Measurements from ENCODE around the gene C1orf174. TPM values are rescaled to one million over a fixed set of nuclear protein-coding genes. Genes with fewer than 3 reads are reported as not detected.

C1orf174 gene
- total RNA-seq, 4 donors from 2014 or later = 20.1 to 37.1 (median 31.4) TPM

DNA sequence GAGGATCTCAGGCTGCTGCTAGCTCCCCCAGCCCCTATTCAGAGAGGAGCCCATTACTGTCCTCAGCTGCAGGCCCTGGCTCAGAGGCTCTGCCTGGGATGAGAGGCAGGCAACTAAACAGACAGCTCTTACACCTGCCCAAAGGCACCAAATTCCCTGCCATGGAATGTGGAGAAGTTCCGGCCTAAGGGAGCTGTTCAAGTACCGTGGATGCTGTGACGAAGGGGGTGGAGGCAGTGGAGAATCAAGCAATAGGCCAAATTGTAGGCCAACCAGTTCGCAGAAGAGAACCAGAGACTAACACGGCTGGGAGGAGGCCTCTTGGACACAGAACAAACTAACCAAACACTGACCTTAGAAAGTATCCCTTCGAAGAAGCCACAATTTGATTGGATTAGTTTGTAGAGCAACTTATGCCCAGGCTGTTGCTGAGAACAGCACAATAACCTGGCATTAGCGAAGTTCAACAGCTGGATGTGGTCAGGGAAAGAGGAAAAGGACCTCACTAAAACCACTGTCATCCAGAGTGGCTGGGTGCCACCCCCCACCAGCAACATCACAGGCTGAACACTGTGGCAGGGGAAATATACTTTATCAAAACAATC lies 3.6 kb downstream of the C1orf174 start:
- Histone ChIP-seq H3K4me1 (peaks cover 0 to 7% (median 2%) of the 10 kb centered on the region in 4 donors), H3K36me3 (peaks cover 0 to 8% (median 0%) of the 10 kb centered on the region in 3 donors), H3K9me3 (peaks cover 0 to 7% (median 2%) of the 10 kb centered on the region in 4 donors), H3K27ac (no peak overlapping the region), H3K4me3 (no peak overlapping the region), H3K27me3 (no peaks in the 10 kb centered on the region)
- DNase-seq = no peak
- TF ChIP-seq, protein P1, sequence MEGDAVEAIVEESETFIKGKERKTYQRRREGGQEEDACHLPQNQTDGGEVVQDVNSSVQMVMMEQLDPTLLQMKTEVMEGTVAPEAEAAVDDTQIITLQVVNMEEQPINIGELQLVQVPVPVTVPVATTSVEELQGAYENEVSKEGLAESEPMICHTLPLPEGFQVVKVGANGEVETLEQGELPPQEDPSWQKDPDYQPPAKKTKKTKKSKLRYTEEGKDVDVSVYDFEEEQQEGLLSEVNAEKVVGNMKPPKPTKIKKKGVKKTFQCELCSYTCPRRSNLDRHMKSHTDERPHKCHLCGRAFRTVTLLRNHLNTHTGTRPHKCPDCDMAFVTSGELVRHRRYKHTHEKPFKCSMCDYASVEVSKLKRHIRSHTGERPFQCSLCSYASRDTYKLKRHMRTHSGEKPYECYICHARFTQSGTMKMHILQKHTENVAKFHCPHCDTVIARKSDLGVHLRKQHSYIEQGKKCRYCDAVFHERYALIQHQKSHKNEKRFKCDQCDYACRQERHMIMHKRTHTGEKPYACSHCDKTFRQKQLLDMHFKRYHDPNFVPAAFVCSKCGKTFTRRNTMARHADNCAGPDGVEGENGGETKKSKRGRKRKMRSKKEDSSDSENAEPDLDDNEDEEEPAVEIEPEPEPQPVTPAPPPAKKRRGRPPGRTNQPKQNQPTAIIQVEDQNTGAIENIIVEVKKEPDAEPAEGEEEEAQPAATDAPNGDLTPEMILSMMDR (IDR thresholded peaks at IDR 0.05) = no peak
- no peak for TF ChIP-seq POLR2A (IDR thresholded peaks at IDR 0.05)

DNA sequence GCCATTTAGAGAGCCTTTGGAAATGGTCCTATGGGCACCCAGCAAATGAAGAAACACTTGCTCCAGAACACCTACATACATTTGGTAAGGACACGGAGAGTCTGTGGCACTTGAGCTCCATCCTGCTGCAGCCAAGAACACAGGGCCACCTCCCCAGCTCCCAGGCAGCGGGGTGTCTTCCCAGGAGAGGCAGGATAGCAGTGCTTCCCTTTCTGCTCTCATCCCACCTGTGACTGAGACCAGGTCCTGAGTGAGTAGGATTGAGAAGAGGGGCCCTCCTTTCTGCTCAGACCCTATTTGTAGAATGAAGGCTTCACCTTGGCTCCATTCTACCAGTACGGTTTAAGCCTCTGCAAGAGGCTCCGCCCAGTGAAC lies 4.1 kb downstream of the C1orf174 start:
- no peak for TF ChIP-seq POLR2A (IDR thresholded peaks at IDR 0.05)
- TF ChIP-seq, protein P1 (IDR thresholded peaks at IDR 0.05) = no peak
- Histone ChIP-seq H3K9me3 (peaks cover 0 to 7% (median 2%) of the 10 kb centered on the region in 4 donors), H3K36me3 (peaks cover 0 to 11% (median 0%) of the 10 kb centered on the region in 3 donors), H3K27me3 (no peaks in the 10 kb centered on the region), H3K27ac (no peak overlapping the region), H3K4me3 (no peak overlapping the region), H3K4me1 (peaks cover 0 to 6% (median 2%) of the 10 kb centered on the region in 4 donors)
- no peak for DNase-seq

DNA sequence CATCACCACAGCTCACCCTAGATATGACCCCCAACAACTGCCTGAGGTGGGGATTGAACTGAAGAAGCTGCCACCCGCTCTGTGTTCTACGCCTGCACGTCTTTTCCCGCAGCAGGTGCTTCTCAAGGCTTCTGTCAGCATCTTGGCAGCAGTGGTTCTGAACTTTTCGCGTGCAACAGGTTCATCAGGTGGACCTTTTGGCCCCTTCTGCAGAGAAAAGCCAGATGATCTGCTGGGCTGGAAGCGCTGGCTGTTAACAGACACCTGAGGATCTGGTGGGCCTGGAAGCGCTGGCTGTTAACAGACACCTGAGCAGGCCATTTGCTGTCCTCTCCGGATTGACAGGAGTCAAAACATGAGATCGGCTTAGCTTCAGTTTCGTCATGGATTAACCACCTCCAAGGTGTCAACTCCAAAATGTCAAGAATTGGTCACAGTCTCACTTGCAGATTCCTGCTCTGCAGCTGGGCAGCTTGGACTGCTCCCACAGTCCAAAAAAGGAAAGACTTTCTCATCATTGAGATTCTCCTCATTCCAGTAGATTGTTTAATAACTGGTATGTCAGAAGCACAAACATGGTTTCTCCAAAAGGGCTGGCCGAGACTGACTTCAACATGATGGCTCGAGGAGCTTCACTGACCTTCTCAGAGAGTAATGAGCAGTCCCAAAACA lies 4.7 kb downstream of the C1orf174 start:
- H3K4me3 ChIP-seq = no peak overlapping the region
- no peak for DNase-seq
- no peak overlapping the region for H3K27ac ChIP-seq
- H3K9me3 ChIP-seq = peaks cover 0 to 7% (median 2%) of the 10 kb centered on the region in 4 donors
- peaks cover 0 to 14% (median 0%) of the 10 kb centered on the region in 3 donors for H3K36me3 ChIP-seq
- TF ChIP-seq POLR2A (IDR thresholded peaks at IDR 0.05) = no peak
- TF ChIP-seq, protein P1 (IDR thresholded peaks at IDR 0.05) = no peak
- H3K4me1 ChIP-seq = peaks cover 0 to 10% (median 2%) of the 10 kb centered on the region in 4 donors
- H3K27me3 ChIP-seq = no peaks in the 10 kb centered on the region

DNA sequence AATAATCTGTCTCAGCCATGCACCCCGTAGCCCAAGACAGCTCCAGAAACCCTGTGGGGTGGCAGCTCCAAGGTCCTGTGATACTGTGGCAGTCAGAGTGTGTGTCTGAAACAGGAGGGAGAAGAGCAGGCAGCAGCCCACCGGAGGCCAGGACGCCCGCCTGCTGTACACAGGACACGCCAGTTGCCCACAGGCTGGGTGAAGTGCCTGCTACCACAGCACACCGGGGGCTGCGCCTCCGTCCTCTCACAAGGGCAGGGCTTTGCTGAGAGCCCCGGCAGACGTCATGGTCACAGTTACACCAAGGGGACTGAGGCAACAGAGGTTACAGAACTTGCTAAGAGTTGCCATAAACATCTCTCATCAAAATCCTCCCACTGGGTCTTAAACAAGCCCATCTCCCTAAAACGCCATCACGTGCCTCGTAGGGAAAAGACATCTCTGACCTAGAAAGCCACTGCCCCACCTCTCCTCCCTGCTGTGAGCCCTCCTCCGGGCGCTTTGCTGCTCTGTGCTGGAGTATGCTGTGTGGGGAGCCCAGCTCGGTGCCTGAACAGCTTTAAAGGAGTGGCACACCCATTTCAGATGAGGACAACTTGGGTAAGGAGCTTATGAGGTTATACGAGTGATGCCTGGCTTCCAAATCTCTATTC lies 5.3 kb downstream of the C1orf174 start:
- no peak for TF ChIP-seq POLR2A (IDR thresholded peaks at IDR 0.05)
- TF ChIP-seq, protein P1 (IDR thresholded peaks at IDR 0.05) = no peak
- Histone ChIP-seq H3K36me3 (peaks cover 0 to 21% (median 0%) of the 10 kb centered on the region in 3 donors), H3K27me3 (no peaks in the 10 kb centered on the region), H3K9me3 (peaks cover 0 to 7% (median 2%) of the 10 kb centered on the region in 4 donors), H3K4me3 (no peak overlapping the region), H3K27ac (no peak overlapping the region), H3K4me1 (peaks cover 0 to 11% (median 2%) of the 10 kb centered on the region in 4 donors)
- no peak for DNase-seq

DNA sequence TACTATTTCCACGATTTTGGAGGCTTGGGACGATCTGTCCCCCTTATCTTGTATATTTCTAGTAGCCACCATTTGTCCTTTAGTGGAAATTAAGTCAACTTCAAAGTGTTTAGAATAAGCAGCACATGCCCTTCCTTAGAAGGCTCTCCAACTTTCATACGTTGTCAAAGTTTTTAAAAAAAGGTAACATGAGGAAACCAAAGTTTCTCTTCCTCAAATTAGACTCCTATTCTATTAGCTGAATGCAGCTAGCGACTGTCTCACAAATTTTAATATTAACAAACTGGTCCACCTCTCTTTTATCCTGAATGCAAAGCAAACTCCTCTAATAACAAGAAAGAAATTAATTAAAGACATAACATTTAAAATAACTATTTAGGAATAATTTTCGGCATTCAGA lies 6.9 kb downstream of the C1orf174 start:
- peaks cover 0 to 6% (median 1%) of the 10 kb centered on the region in 4 donors for H3K9me3 ChIP-seq
- no peak overlapping the region for H3K27ac ChIP-seq
- H3K4me3 ChIP-seq = no peak overlapping the region
- no peak for TF ChIP-seq POLR2A (IDR thresholded peaks at IDR 0.05)
- TF ChIP-seq, protein P1 (IDR thresholded peaks at IDR 0.05) = no peak
- H3K36me3 ChIP-seq = peaks cover 0 to 35% (median 0%) of the 10 kb centered on the region in 3 donors
- H3K4me1 ChIP-seq = peaks cover 0 to 5% (median 0%) of the 10 kb centered on the region in 4 donors
- H3K27me3 ChIP-seq = no peaks in the 10 kb centered on the region
- DNase-seq = no peak
